DMS 273 treated with DMSO at 0.1 percent for 48 hours (cell line): ENCODE data around the gene SLC25A53.
"Not testable (repeated sequence)": the region's sequence is repeated elsewhere in the genome, so short reads cannot be mapped to it uniquely, and the experiment has no call there.

Experiments
- DNase-seq: peaks from one replicate; lab custom pipeline; 2025; lab: John Stamatoyannopoulos, UW

The SLC25A53 gene

DNA sequence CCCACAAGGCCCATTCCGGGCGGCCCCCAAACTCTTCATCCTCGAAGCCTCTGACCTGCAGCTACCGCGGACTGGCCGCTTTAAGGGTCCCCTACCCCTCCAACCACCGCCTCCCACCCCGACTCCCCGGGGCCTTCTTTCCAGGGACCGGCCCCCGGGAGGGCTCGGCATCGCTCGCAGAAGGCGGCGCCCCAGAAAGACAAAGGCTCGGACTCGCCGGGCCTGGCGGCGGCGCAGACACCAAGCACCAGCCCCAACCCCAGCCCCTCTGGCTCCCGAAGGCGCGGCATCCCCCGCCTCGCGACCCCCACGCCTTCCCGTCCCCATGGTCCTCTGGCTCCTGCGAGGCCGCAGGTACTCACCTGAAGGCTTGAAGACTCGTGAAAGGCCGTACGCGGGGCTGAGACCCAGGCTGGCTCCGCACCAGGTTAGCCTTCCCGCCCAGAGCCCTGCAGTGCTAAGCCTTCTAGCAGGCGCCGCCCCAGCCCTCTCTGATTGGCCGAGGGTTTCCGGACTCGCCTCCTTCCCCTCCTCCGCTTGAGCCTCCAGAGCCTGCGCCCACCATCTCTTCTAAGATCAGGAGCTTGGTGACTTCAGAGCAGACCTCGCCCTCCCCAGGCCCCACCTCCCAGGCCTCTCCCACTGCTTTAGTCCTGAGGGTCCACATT, 80.9 kb downstream of the SLC25A53 start, which contains the start of gene TMSB15C:
Gene TMSB15C, minus strand, starts transcription at position 459 of the 668 bp plus-strand sequence.
- not testable (repeated sequence) for DNase-seq

- DNase-seq: not testable (repeated sequence)
Measured at GRCh38 chrX:104062636-104063035, 94.2 kb downstream of the SLC25A53 start.

GRCh38 chrX:104054956-104055355, 101.9 kb downstream of the SLC25A53 start:
- not testable (repeated sequence) for DNase-seq
